Measurements from ENCODE around the gene CDH23. TPM values are rescaled to one million over a fixed set of nuclear protein-coding genes. Genes with fewer than 3 reads are reported as not detected.

Gene CDH23
- total and polyA plus RNA-seq, 10 of the 15 experiments (the other 5 are each of a cell fraction or from before 2014, with no cell fraction given), result 0.09 to 0.40 (median 0.15) TPM; not detected in 1

DNA sequence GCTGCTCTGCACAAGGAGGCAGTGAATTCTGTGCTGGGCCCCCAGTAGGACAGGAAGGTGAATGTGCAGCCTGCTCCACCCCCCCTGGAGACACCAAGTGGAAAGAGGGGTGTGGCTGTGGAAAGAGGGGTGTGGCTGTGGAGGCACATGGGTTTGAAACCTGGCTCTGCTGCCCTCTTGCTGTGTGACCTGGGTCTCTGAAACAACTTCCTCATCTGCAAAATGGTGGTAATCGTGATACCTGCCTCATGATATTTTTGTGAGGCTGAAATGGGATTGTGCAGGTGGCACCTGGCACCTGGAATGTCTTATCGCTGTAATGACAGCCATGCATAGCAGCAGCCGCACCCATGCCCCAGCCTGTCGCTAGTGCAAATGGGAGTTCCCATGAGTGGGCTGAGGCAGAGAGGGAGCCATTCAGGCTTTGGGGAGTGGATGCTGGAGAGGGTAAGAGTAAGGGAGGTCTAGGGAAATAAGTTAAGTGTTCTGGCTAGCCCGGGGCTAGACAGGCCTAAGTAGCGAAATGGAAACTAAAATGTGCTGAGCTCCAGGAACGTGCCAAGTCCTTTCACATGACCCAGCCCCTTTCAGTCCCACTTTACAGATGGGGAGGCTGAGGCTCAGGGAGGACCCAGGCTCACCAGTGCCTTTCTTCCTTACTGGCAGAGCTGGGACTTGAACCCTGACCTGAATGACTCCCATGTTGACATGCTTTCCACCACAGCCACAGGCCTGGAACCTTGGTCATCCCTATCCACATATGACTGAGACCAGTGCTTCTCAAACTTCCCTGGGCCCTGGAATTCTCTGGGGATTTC, 287.8 kb downstream of the CDH23 start:
- SMC1A ChIA-PET (ENCODE audit: uncharacterized antibody, unreplicated experiment), result interaction anchor here (1.1 to 1.4 kb wide), 2 partner anchors 9 to 20 kb away, joined by 3 read pairs; no protein-coding TSS in a partner anchor
- no peak overlapping the region for H2AFZ ChIP-seq (ENCODE audit: control insufficient read depth, low read depth, low read length)
- no peak overlapping the region for H3K9ac ChIP-seq (ENCODE audit: control insufficient read depth, insufficient read depth, low read length)
- H3K27ac ChIP-seq (ENCODE audit: control insufficient read depth, insufficient read depth), result no peak overlapping the region
- TF ChIP-seq RAD21 (IDR thresholded peaks at IDR 0.05; ENCODE audit: insufficient read depth, low read depth, low read length) (no peak), POLR2AphosphoS2 (IDR thresholded peaks at IDR 0.05; ENCODE audit: low read depth, low read length) (no peak), ZNF217 (IDR thresholded peaks at IDR 0.05) (no peak), KDM1A (IDR thresholded peaks at IDR 0.05; ENCODE audit: borderline replicate concordance) (no peak), SRF (IDR thresholded peaks at IDR 0.05; ENCODE audit: low read depth in 2 of 2, low read length in 2 of 2) (no peak)
- H3K4me3 ChIP-seq, result no peak overlapping the region
- BruUV-seq (replicated peaks), result no TSS peak
- in situ Hi-C loops (cut with MboI) (no loop called here), intact Hi-C loops (cut with micrococcal nuclease; ENCODE audit: unreplicated experiment) (no loop called here)
- H3K4me1 ChIP-seq (ENCODE audit: control insufficient read depth, insufficient read depth, low read length), result 0 out of 2 replicates have a peak, but pooled peaks cover 7% of the 10 kb centered on the region
- POLR2A ChIA-PET, result no interaction called here
- DNase-seq (ENCODE audit: low read depth, low spot score) (no peak), ATAC-seq (peak; percentile 75), FAIRE-seq (no peak)
- 0 out of 2 replicates have a peak overlapping the region, but pooled peaks have one; percentile 25 for H3K4me2 ChIP-seq (ENCODE audit: control insufficient read depth, insufficient read depth)
- RAD21 ChIA-PET (ENCODE audit: unreplicated experiment), result interaction anchor here (1.0 to 1.1 kb wide), 2 partner anchors 9 to 10 kb away, joined by 3 read pairs; no protein-coding TSS in a partner anchor
- CTCF ChIA-PET, result interaction anchor here (1.0 to 3.6 kb wide), 2 partner anchors 12 to 17 kb away, joined by 3 to 33 read pairs; no protein-coding TSS in a partner anchor
- no peaks in the 10 kb centered on the region for H3K79me2 ChIP-seq (ENCODE audit: control insufficient read depth, insufficient read depth, low read length)
- no peaks in the 10 kb centered on the region for H3K36me3 ChIP-seq (ENCODE audit: control insufficient read depth in 2 of 2, insufficient read depth in 2 of 2, low read length in 1 of 2)
- H3K27me3 ChIP-seq (replicated peaks in 1 of 2; ENCODE audit: control insufficient read depth in 2 of 2, insufficient read depth in 2 of 2, low read length in 1 of 2), result no peaks in the 10 kb centered on the region
- peaks cover 2% of the 10 kb centered on the region; the same call in 1 of the 3 replicates for H3K9me3 ChIP-seq (replicated peaks; ENCODE audit: control insufficient read depth, insufficient read depth, low read length)
- H4K20me1 ChIP-seq (ENCODE audit: control insufficient read depth, insufficient read depth), result no peaks in the 10 kb centered on the region
- 53% methylated on average over 7 of the region's 7 CpGs for WGBS (ENCODE audit: insufficient coverage, insufficient replicate concordance, low lambda C conversion rate, missing lambda C conversion rate)

Measured in GM12878 (cell line).